Small intestine (tissue), 7 donors: ENCODE measurements around the gene POLA1. TPM values are rescaled to one million over a fixed set of nuclear protein-coding genes. Genes with fewer than 3 reads are reported as not detected.
A peak's percentile ranks its signal among the peaks of the same experiment; 100 is the strongest.

Source experiments
- DNase-seq, 2 donors: peaks; one replicate each; pipeline versions ENCODE4 v3.0.0 to v3.0.0-alpha.2; 2013
- FAIRE-seq: peaks from 2 replicates; lab custom pipeline; 2012; peaks lifted over from hg19 to GRCh38; lab: Jason Lieb, UNC
- H3K27ac ChIP-seq, 3 donors: one replicate each; pipeline ENCODE4 v1.5.1; 2013; ENCODE audit warnings: low read length in 2 of 3, mild to moderate bottlenecking in 2 of 3, control low read depth in 1 of 3, inconsistent platforms in 1 of 3, low read depth in 1 of 3, moderate library complexity in 1 of 3
- H3K27me3 ChIP-seq, 3 donors: one replicate each; pipeline ENCODE4 v1.6.1; 2013; ENCODE audit warnings: low read length in 3 of 3, inconsistent platforms in 1 of 3; ENCODE audit not compliant: control insufficient read depth in 3 of 3, insufficient read depth in 3 of 3
- H3K36me3 ChIP-seq, 3 donors: one replicate each; pipeline ENCODE4 v1.6.1; 2013; ENCODE audit warnings: low read length in 3 of 3, inconsistent platforms in 1 of 3, low read depth in 1 of 3, mild to moderate bottlenecking in 1 of 3, moderate library complexity in 1 of 3; ENCODE audit not compliant: control insufficient read depth in 3 of 3, insufficient read depth in 2 of 3
- H3K4me1 ChIP-seq, 3 donors: one replicate each; pipeline ENCODE4 v1.6.1; 2013; ENCODE audit warnings: low read length in 2 of 3, inconsistent platforms in 1 of 3, low read depth in 1 of 3, mild to moderate bottlenecking in 1 of 3, moderate library complexity in 1 of 3; ENCODE audit not compliant: control insufficient read depth in 3 of 3, insufficient read depth in 2 of 3
- H3K4me3 ChIP-seq, 3 donors: one replicate each; pipeline ENCODE4 v1.5.1; 2013; ENCODE audit warnings: low read length in 3 of 3, control low read depth in 1 of 3, inconsistent platforms in 1 of 3, low read depth in 1 of 3, mild to moderate bottlenecking in 1 of 3, moderate library complexity in 1 of 3
- H3K9me3 ChIP-seq, 2 donors: one replicate each; pipeline ENCODE4 v1.6.1; 2013; ENCODE audit warnings: low read depth in 1 of 2, low read length in 1 of 2; ENCODE audit not compliant: control insufficient read depth in 2 of 2, insufficient read depth in 1 of 2
- WGBS, 3 donors: extraction: QIAGEN DNeasy Blood & Tissue Kit; methylation state at CpG; one replicate each; pipeline ENCODE4 v1.1.7; 2013; 5-methylcytosine and 5-hydroxymethylcytosine counted together
- polyA plus RNA-seq, 4 donors: library from polyadenylated mRNA; stranded (reverse) in 3 of 4; unstranded in 1 of 4; fragments of 200-250 nt in 3 of 4; fragments of 120-200 nt in 1 of 4; gene quantifications; one replicate each; pipeline versions ENCODE4 v1.2.1 to v1.2.3, GENCODE V29; 2013
- donor health status: healthy with polysubstance abuse.
- donor health status: control.
- donor health status: control.
- donor health status: Bipolar disorder and iron deficiency.
- donor health status: healthy.

Gene POLA1
- polyA plus RNA-seq, 4 donors, result 2.2 to 10.8 (median 4.7) TPM

- Histone ChIP-seq H3K4me3 (no peak overlapping the region), H3K4me1 (peaks cover 0 to 4% (median 0%) of the 10 kb centered on the region in 3 donors), H3K36me3 (no peaks in the 10 kb centered on the region), H3K27ac (no peak overlapping the region), H3K9me3 (no peaks in the 10 kb centered on the region), H3K27me3 (peaks cover 6 to 86% (median 40%) of the 10 kb centered on the region in 3 donors)
- FAIRE-seq (no peak), DNase-seq (peak in 1 of 2 donors; percentile 10)
- 3 to 25% (median 3%) methylated on average over 17 to 27 of the region's 27 CpGs for WGBS, 3 donors
Observed at GRCh38 chrX:25020391-25020904, 326.7 kb downstream of the POLA1 start.

- WGBS, 3 donors, result 0 to 17% (median 2%) methylated on average over 21 to 35 of the region's 35 CpGs
- no peak overlapping the region for H3K27ac ChIP-seq
- H3K27me3 ChIP-seq, result peaks cover 6 to 83% (median 38%) of the 10 kb centered on the region in 3 donors
- DNase-seq, result peak in 1 of 2 donors; percentile 42
- no peaks in the 10 kb centered on the region for H3K9me3 ChIP-seq
- H3K36me3 ChIP-seq, result no peaks in the 10 kb centered on the region
- no peak for FAIRE-seq
- H3K4me1 ChIP-seq, result peaks cover 0 to 2% (median 0%) of the 10 kb centered on the region in 3 donors
- no peak overlapping the region for H3K4me3 ChIP-seq
Observed at GRCh38 chrX:25020905-25021449, 327.3 kb downstream of the POLA1 start.

- Histone ChIP-seq H3K27me3 (peaks cover under 1 to 74% (median 27%) of the 10 kb centered on the region in 3 donors), H3K4me1 (no peaks in the 10 kb centered on the region), H3K36me3 (no peaks in the 10 kb centered on the region), H3K4me3 (no peak overlapping the region), H3K27ac (no peak overlapping the region), H3K9me3 (no peaks in the 10 kb centered on the region)
- DNase-seq (peak in 1 of 2 donors; percentile 13), FAIRE-seq (no peak)
- 5 to 23% (median 12%) methylated on average over 29 to 59 of the region's 59 CpGs for WGBS, 3 donors
Observed at GRCh38 chrX:25022499-25023325, 329.0 kb downstream of the POLA1 start.

- FAIRE-seq (no peak), DNase-seq (no peak)
- Histone ChIP-seq H3K4me1 (no peaks in the 10 kb centered on the region), H3K36me3 (no peaks in the 10 kb centered on the region), H3K4me3 (no peak overlapping the region), H3K9me3 (no peaks in the 10 kb centered on the region), H3K27me3 (peaks cover 0 to 64% (median 24%) of the 10 kb centered on the region in 3 donors), H3K27ac (no peak overlapping the region)
- 17 to 33% (median 31%) methylated on average over 1 of the region's 1 CpG for WGBS, 3 donors
Observed at GRCh38 chrX:25023908-25024307, 330.2 kb downstream of the POLA1 start.

GRCh38 chrX:25025615-25026014 lies 331.9 kb downstream of the POLA1 start:
- no peak for FAIRE-seq
- H3K4me3 ChIP-seq, result no peak overlapping the region

GRCh38 chrX:25026576-25026975 lies 332.9 kb downstream of the POLA1 start:
- Histone ChIP-seq H3K9me3 (no peaks in the 10 kb centered on the region), H3K27me3 (peaks cover 0 to 37% (median 7%) of the 10 kb centered on the region in 3 donors), H3K27ac (no peak overlapping the region), H3K36me3 (no peaks in the 10 kb centered on the region), H3K4me3 (no peak overlapping the region), H3K4me1 (no peaks in the 10 kb centered on the region)
- 49 to 59% (median 50%) methylated on average over 6 of the region's 6 CpGs for whole genome bisulfite sequencing, 3 donors
- DNase-seq, result no peak
- no peak for FAIRE-seq

More at GRCh38 chrX:25025615-25026014, 331.9 kb downstream of the POLA1 start:
- Histone ChIP-seq H3K9me3 (no peaks in the 10 kb centered on the region), H3K27me3 (peaks cover 0 to 47% (median 14%) of the 10 kb centered on the region in 3 donors), H3K36me3 (no peaks in the 10 kb centered on the region), H3K27ac (no peak overlapping the region), H3K4me1 (no peaks in the 10 kb centered on the region)
- DNase-seq, result no peak
- 49 to 76% (median 58%) methylated on average over 2 of the region's 2 CpGs for WGBS, 3 donors

GRCh38 chrX:25028726-25029125 lies 335.0 kb downstream of the POLA1 start:
- no peak for FAIRE-seq
- WGBS, 3 donors, result 59 to 73% (median 67%) methylated on average over 7 of the region's 7 CpGs
- Histone ChIP-seq H3K9me3 (no peaks in the 10 kb centered on the region), H3K27me3 (peaks cover 0 to 16% (median 0%) of the 10 kb centered on the region in 3 donors), H3K4me1 (no peaks in the 10 kb centered on the region), H3K36me3 (no peaks in the 10 kb centered on the region), H3K4me3 (no peak overlapping the region), H3K27ac (no peak overlapping the region)
- DNase-seq, result no peak

GRCh38 chrX:25029288-25029825 lies 335.6 kb downstream of the POLA1 start:
- Histone ChIP-seq H3K4me3 (no peak overlapping the region), H3K27ac (no peak overlapping the region), H3K4me1 (no peaks in the 10 kb centered on the region), H3K36me3 (no peaks in the 10 kb centered on the region), H3K9me3 (no peaks in the 10 kb centered on the region), H3K27me3 (peaks cover 0 to 12% (median 0%) of the 10 kb centered on the region in 3 donors)
- DNase-seq (no peak), FAIRE-seq (no peak)
- WGBS, 3 donors, result 87 to 94% (median 90%) methylated on average over 16 of the region's 16 CpGs
